Upper lobe of right lung (tissue), 1 donor: Measurements from ENCODE around the gene PTPRT. TPM values are rescaled to one million over a fixed set of nuclear protein-coding genes. Genes with fewer than 3 reads are reported as not detected.

ENCODE experiments used
- ATAC-seq: fragments of 200-7000 bp; cut with Tn5 transposase; one replicate; pipeline ENCODE4 v1.9.1; 2020; ENCODE audit warnings: mild to moderate bottlenecking, moderate library complexity
- DNase-seq: peaks from one replicate; pipeline ENCODE4 v3.0.0-alpha.2; 2020
- H3K27ac ChIP-seq: fragments of 200-600 bp; one replicate; pipeline ENCODE4 v1.8.0; 2022
- H3K27me3 ChIP-seq: fragments of 200-600 bp; one replicate; pipeline ENCODE4 v1.8.0; 2022; ENCODE audit warnings: mild to moderate bottlenecking
- H3K36me3 ChIP-seq: fragments of 200-600 bp; one replicate; pipeline ENCODE4 v1.8.0; 2022
- H3K4me1 ChIP-seq: fragments of 200-600 bp; one replicate; pipeline ENCODE4 v1.8.0; 2022
- H3K4me3 ChIP-seq: fragments of 200-600 bp; one replicate; pipeline ENCODE4 v1.8.0; 2022; ENCODE audit warnings: mild to moderate bottlenecking
- H3K9me3 ChIP-seq: fragments of 200-600 bp; one replicate; pipeline ENCODE4 v1.8.0; 2022
- CTCF ChIP-seq: fragments of 200-600 bp; IDR thresholded peaks from one replicate; pipeline ENCODE4 v1.8.0; 2022; ENCODE audit warnings: antibody characterized with exemption
- intact Hi-C: fragments of 100-400 bp; cut with DNase I; formaldehyde crosslinking; loops from one replicate; pipeline ENCODE4 v1.11.0; 2022
- total RNA-seq: library from RNA; stranded (reverse); fragmentation: NEBNext Ultra II Directional; extraction: Animal tissue kit (Norgen Biotek cat#: 25700); gene quantifications from one replicate; pipeline ENCODE4 v1.2.1, GENCODE V29; 2021
- donor health status: DM: no; HTN: yes; CAD: no; lungs with severe emphysema.

The PTPRT gene
- total RNA-seq, 1 donor from 2014 or later = 0.46 TPM

GRCh38 chr20:43231829-43232228, 42.1 kb upstream of the PTPRT start:
- H3K9me3 ChIP-seq = no peaks in the 10 kb centered on the region
- no peak overlapping the region for H3K4me3 ChIP-seq
- intact Hi-C loops = no loop called here
- no peaks in the 10 kb centered on the region for H3K27me3 ChIP-seq
- ATAC-seq (no peak), DNase-seq (no peak)
- H3K4me1 ChIP-seq = no peaks in the 10 kb centered on the region
- no peak for TF ChIP-seq CTCF
- no peaks in the 10 kb centered on the region for H3K36me3 ChIP-seq
- H3K27ac ChIP-seq = no peak overlapping the region

GRCh38 chr20:43229696-43230095, 40.0 kb upstream of the PTPRT start:
- Histone ChIP-seq H3K9me3 (no peaks in the 10 kb centered on the region), H3K27ac (no peak overlapping the region), H3K4me1 (no peaks in the 10 kb centered on the region), H3K27me3 (no peaks in the 10 kb centered on the region), H3K36me3 (no peaks in the 10 kb centered on the region), H3K4me3 (no peak overlapping the region)
- no peak for ATAC-seq
- no peak for TF ChIP-seq CTCF
- intact Hi-C loops = no loop called here
- DNase-seq = no peak

GRCh38 chr20:43220612-43221011, 30.9 kb upstream of the PTPRT start:
- DNase-seq (no peak), ATAC-seq (no peak)
- TF ChIP-seq CTCF = no peak
- Histone ChIP-seq H3K9me3 (no peaks in the 10 kb centered on the region), H3K4me3 (no peak overlapping the region), H3K27ac (no peak overlapping the region), H3K36me3 (no peaks in the 10 kb centered on the region), H3K4me1 (no peaks in the 10 kb centered on the region), H3K27me3 (no peaks in the 10 kb centered on the region)
- intact Hi-C loops = no loop called here

- ATAC-seq (peak; percentile 53), DNase-seq (no peak)
- H3K4me3 ChIP-seq = no peak overlapping the region
- H3K4me1 ChIP-seq = no peaks in the 10 kb centered on the region
- no peaks in the 10 kb centered on the region for H3K9me3 ChIP-seq
- H3K27me3 ChIP-seq = no peaks in the 10 kb centered on the region
- H3K36me3 ChIP-seq = no peaks in the 10 kb centered on the region
- no peak overlapping the region for H3K27ac ChIP-seq
- no peak for TF ChIP-seq CTCF
- intact Hi-C loops = no loop called here
These were observed 21.2 kb upstream of the PTPRT start for GRCh38 chr20:43210901-43211300.

GRCh38 chr20:43209831-43210230, 20.1 kb upstream of the PTPRT start:
- no peak for ATAC-seq
- intact Hi-C loops = no loop called here

More at GRCh38 chr20:43209831-43210230, 20.1 kb upstream of the PTPRT start:
- TF ChIP-seq CTCF = no peak
- Histone ChIP-seq H3K4me3 (no peak overlapping the region), H3K4me1 (no peaks in the 10 kb centered on the region), H3K27me3 (no peaks in the 10 kb centered on the region), H3K9me3 (no peaks in the 10 kb centered on the region), H3K36me3 (no peaks in the 10 kb centered on the region), H3K27ac (no peak overlapping the region)
- no peak for DNase-seq
